ENCODE data around the gene C4orf54.
A peak's percentile ranks its signal among the peaks of the same experiment; 100 is the strongest.

The C4orf54 gene

DNA sequence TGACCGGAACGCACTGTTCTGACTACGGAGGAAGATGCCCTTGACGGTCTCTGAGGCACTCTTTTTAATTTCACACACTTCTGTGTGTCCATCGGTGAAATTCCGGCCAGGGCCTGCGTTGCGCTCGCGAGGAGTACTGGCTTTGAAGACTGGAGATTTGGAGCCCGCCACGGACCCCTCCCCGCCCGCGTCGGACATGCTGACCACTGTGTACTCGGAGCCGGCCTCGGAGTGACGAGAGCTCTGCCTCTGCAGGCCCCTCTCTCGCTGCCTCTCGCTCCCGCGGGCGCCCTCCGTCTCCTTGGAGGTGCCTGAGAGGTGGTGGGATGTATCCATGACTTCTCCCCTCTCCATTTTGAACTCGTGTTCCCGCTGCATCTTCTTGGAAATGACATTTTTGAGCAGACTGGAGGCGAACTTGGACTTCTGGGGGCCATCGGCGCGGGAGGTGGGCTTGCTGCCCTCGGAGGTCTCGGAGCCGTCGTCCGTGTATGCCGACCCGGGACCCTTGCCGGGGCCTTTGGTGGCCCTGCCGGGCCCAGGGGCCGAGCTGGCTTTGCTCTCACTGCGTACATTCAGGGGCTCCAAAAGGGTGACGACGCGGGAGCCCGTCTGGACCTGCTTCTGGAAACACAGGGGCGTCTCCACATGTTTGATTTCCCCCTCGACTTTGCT lies 5.7 kb downstream of the C4orf54 start:
- no peak for DNase-seq

DNA sequence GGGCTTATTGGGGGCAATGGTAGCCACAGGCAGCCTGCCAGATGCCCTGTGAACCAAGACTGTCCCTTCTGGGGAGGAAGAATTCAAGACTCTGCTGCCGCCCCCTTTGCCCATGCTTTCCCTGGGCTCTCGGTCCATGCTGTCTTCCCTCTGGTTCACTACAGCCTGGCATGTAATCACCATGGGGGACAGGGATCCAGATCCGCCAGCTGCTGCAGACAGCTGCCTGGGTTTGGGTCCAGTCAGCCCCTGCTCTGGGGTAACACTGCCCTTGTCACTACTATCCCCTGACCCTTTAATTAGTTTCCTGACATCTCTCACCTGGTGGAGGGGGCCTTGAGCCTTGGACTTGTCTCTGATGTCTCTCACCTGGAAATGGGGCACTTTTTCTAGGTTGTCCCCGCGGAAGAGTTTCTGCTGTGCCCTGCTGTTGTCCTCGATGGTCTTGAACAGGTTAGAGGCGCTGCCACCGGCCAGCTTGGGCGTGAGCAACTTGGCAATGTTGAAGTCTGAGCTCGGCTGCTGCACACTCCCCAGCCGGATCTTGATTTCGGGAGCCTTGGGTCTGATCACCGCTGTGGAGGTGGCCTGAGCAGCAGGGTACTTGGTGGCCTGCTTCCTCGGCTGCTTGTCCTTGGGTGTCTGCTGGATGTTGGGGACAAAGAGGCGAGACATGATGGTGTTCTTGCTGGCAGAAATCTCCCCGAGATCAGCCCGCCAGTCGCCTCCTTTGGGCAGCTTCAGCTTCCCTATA lies 6.4 kb downstream of the C4orf54 start:
- DNase-seq = no peak

DNA sequence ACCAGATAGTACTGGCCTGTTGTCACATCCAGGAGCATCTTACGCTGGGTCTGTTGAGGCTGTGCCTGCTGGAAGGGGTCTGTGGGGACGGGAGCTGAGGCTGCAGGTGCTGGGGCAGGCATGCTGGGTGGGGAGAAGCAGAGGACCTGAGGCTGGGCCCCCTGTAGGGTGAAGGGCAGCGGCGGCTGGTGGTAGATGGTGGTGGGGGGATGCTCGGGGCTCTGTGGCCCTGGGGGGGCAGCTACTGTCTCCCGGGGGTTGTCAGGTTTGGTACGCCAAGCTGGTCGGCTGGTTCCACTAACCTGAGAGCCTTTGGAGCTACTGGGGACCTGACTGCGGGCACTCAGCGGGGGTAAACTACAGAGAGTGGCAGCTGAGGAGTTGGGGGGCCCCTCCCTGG lies 7.8 kb downstream of the C4orf54 start:
- DNase-seq = no peak

DNA sequence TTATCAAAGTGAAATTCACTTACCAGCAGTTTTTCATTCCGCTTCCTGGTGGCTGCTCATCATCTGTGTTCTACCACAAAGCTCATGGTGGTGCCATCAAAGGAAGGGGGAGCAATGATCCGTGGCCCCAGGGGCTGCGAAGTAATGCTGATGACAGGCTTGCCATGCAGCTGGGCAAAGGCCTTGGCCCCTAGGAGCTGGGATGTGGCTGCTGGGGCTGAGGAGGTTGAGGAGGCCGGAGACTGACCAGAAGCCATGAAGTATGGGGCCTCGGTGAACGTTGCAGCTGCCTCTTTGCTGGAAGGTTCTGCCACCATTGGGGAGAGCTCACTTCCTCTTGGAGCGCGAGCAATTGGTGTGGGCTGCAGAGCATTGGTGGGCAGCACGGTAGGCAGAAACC lies 8.4 kb downstream of the C4orf54 start:
- DNase-seq = no peak

DNA sequence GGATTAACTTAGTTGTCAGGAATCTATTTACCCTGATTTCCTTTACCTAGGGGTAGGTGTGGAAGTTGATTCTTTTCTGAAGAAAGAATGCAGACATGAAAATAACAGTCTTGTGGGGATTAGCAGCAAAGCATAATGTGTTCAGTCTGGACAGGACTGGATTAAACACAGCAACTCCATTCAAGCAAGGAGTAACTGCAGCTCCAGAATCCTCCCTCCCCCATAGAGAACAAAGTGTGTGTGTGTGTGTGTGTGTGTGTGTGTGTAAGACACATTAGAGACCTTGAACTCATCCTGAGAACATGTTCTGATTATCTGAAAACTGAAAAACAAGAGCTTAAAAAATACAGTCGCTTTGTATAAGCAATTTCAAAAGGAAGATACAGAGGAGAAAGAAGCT lies 9.3 kb downstream of the C4orf54 start:
- no peak for DNase-seq

DNA sequence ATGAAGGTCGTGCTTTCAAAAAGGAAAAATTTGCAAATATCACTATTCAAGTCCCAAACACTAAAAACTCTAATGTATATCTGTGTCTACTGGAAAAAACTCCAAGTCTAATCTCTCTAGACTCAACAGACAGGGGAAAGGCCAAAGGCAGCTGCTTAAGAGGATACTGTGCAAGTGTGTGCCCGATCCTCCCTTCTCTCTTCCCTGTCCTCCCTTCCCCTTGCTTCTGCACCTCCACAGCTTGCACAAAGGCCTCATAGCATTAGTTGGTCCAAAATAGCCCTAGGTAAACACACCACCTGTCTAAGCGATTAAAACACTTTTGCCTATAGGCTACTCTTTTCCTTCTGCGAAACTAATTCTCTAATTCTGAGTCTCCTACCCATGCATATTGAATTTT lies 10.6 kb downstream of the C4orf54 start:
- DNase-seq = no peak

DNA sequence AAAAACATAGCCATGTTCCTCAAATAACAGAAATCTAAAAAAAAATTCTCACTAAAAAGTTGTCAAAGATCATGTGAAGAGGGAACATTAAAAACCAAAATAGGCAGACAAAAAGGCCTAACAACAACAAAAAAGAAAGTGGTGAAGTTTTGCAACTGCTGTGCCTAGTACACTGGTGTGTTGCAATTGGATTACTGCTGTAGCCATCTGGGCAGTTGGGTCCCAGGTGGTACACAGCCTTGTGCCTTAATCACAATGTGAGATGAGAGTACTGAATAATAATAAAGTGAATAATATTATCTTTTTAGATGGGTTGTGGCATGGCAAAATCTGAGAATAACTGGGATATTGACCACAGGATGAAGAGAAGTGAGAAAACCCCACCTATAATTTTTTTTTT lies 12.0 kb downstream of the C4orf54 start:
- DNase-seq = no peak

DNA sequence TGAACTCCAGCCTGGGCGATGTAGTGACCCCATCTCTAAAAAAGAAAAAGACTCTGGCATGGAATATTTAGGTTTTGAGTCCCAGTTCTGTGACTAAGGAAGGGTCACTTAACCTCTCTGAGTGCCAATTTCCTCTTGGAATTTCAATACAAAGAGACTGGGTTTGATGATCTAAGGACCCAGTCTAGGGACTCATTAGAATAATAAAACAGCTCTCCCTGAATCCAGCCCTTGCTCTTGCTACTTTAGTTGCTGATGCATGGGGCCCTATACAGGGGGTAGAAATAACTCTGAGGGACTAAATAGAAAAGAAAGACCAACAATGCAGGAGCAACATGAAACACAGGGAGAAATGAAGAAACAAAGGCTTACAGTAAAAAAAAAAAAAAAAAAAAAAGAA lies 12.6 kb downstream of the C4orf54 start:
- DNase-seq = no peak

DNA sequence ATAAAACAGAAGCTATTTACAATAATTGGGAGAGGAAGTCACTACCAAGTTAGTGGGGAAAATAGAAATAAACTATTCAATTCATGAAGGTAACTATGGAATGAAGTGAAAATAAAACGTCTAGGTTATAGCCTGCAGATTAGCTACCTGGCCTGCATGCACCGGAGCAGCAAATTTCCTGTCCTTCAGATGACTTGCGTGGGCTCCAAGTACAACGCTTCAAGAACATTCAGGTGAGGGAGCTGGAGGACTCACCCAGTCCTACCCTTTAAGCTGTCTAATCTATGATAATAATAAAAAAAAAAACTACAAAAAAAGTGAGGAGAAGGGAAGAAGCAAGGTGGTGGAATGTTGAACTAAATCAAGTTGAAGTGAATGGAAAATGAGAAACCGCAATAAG lies 13.2 kb downstream of the C4orf54 start:
- no peak for DNase-seq

DNA sequence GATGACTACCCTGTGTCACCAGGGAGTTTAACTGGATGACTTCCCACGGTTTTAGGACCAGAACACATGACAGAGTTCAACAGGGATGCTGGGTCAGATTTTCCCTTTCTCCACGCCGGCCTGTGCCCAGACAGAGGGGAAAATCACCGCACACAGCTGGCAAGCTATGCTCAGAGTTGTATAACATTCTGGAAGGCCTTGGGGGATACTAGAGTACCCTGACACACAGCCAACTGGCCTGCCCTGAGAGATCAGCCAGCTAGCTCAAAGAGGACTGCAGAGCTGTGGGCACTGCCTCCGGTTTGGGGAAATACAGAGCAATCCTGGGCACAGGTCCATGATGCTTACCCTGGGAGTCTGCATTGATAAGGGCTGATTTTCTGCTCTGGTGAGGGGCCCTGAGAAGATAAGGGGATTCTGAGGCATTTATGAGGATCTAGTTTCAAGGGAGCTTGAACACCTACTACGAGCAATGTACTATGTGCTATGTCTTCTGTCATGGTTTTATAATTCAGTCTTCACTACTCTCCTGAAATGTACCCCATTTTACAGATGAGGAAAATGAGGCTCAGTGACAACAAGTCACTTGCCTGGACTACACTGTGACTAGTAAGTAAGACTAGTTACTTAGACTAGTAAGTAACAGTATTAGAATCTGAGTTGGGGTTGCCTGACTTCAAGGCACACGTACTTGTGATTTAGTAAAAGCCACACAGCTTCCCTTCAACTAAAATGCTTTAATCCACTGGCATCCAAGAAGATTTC lies 14.7 kb downstream of the C4orf54 start:
- no peak for DNase-seq

DNA sequence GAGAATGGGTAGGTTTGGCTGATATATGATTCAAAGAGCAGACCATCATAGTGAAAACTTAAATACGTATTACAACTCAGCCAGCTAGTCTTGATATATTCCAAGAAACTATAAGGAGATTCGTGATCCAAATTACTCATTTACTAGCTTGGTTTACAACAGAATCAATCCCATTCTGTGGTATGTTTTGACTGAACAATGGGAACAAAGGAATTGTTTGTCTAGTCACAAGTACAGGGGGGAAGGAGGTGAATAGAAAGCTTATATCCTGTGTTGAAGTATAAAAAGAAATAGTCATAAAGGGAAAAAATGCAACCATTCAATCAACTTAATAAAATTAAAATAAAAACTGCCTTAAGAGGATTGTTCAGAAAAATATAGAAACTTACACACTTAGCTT lies 17.0 kb downstream of the C4orf54 start:
- DNase-seq = no peak

DNA sequence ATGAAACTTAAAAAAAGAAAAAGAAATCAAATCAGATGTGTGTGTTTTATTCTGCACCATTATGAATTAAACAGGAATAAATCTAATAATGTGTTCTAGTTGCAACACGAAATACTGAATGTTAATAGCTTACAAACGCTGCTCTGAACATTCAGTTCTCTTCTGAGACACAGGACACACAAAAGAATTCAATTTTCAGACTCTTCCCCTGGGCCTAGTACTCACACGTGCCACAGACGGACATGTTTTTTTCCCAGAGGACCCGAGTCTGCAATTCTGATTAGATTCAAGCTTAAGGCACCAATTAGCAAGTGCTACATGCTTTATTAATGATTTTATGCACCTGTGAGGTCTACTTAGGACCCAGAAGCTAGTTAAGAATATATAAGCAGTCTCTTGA lies 20.5 kb downstream of the C4orf54 start:
- DNase-seq = no peak

DNA sequence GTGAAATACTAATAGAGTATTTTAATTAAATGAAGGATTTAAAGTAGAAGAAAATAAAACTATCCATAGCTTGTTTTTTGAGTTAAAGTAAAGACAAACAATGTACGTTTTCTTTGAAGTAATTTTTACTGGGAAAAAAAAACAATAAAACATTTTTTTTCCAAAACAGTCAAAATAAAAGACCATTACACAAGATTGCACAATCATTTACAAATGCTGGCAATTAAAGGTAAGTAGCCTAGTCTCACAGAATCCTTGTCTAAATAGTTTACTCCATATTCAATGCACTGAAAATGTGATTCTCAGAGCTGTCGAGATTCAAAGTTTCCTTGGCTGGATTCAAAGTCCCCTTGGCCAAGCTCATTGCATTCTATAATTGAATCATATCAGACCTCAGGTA lies 21.2 kb downstream of the C4orf54 start:
- DNase-seq = no peak

DNA sequence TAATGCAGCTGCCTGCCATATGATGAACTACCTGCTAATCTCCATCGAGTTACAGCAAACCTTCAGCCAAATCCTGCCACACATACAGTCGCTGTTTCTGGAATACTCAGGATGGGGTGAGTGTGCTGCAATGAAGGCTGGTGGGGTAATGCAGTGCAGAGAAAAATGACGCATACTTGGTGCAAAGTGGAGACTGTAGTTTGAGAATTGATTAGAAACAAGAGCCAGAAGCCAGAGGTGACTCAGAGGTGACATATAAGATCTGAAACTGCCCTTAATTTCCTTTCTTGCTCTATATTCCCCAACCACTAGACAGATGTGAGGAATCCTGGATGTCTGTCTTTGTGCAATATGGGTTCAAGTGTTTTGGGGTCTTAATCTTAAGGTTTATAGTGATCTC lies 22.0 kb downstream of the C4orf54 start:
- no peak for DNase-seq

DNA sequence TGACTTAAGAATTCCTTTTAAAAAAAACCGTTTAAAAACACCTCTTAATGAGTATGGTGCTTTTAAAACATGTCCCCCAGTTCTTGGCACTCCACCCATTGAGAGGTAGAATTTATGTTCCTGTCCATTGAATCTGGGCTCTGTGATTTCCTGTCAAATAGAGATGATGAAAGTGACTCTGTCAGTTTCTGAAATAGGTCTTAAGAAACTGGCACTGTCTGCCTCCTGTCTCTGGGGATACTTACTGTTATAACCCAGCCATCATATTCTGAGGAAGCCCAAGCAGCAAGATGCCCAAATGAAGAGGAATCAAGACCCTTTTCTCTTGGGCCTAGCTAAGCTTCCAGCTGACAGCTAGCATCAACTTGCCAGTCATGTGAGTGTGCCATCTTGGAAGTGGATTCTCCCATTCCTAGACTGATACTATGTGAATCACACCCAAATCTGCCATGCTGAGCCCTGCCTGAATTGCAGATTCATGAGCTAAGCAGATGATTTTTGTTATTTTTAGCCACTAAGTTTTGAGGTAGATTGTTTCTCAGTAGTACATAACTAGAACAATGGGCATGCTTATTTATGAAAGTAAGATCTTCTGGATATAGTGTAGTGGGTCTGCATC lies 22.8 kb downstream of the C4orf54 start:
- no peak for DNase-seq

DNA sequence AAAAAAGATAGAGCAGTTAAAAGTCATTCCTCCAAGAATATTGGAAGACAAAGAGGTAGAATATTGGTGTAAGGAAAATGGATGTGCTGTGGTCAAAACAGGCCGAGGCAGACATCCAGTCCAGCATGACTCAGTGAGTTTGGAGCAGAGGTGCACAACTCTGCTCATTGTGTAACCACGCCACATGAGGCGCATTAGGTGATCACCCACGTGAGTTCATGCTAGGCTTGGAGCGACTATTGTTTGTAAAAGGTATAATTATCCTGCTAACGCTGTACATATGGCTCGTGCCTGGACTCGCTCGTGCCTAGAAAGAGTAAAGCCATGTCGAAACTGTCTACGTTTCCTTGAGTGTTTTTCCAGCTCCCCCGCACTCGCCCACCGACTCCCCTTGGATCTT lies 23.9 kb downstream of the C4orf54 start:
- DNase-seq = no peak

DNA sequence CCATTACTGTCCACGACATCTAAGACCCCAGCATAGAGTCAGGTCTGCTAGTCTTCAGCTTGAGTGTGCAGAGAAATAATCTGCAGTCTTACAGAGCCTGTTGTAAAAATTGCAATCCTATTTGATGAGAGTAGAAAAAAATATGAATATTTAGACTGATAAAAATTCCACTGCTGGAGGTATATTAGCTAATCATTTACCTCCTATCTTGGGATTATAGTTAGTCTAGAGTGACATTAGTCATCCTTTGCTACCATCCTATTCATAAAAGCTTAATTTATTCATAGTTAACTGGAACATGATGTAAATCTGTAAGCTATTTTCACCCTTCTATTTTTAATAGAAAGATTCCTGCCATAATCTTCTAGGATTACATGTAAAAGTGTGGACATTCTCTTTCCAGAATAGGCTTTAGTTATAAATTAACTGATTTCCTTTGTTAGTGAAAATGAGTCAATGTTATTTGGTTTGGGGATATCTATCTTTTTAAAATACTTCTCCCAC lies 26.7 kb downstream of the C4orf54 start:
- no peak for DNase-seq

DNA sequence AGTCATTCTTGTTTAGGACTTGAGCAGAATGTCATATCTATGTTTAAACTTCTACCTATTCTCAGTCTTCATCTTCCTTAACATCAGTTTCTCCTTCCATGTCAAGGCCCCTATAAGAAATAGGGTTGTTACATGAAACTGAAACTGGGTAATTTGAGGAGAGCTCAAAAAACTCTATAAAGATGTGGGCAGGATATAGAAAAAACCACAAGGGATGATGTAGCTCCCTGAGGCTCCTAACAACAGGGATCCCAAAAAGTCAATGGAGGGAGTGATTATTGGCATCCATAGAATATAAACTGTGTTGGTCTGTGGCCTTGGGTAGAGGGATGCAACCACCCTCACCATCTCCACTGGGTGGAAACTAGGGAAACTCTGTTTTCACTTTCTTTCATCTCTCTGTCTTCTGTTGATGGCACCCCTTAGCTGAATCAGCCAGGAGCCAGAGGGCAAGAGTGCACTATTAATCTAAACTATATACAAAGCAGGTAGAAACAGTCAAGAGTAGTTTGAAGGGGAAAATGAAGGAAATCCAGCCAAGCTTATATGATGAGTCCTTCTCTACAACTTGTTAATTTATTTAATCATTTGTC lies 27.6 kb downstream of the C4orf54 start:
- no peak for DNase-seq

DNA sequence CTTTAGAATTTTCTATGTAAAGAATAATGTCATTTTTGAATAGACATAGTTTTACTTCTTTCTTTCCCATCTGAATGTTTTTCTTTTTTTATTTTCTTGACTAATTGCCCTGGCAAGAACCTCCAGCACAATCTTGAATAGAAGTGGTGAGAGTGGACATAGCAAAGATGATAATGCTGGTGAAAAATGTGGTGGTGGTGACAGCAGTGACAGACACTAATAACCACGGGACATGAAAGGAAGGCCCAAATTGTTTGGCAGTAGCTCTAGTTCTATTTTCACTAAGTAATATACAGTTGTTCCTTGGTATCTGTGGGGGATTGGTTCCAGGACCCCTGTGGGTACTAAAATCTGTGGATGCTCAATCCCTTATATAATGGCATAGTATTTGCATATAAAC lies 29.6 kb downstream of the C4orf54 start:
- DNase-seq = no peak

DNA sequence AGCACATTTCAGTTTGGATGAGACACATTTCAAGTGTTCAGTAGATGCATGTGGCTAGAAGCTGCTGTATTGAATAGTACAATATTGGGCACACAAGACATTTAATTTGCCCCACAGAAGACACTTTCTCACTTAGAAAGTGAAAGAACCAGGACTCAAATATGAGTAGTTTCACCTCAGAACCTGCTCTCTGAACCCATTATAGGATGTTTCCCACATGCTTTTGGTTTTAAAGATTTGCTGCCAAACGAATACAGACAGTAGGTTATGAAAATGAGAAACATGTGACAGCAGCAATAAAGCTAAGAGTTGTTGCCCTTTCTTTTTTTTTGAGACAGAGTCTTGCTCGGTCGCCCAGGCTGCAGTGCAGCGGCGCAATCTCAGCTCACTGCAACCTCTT lies 32.3 kb downstream of the C4orf54 start:
- DNase-seq = no peak

DNA sequence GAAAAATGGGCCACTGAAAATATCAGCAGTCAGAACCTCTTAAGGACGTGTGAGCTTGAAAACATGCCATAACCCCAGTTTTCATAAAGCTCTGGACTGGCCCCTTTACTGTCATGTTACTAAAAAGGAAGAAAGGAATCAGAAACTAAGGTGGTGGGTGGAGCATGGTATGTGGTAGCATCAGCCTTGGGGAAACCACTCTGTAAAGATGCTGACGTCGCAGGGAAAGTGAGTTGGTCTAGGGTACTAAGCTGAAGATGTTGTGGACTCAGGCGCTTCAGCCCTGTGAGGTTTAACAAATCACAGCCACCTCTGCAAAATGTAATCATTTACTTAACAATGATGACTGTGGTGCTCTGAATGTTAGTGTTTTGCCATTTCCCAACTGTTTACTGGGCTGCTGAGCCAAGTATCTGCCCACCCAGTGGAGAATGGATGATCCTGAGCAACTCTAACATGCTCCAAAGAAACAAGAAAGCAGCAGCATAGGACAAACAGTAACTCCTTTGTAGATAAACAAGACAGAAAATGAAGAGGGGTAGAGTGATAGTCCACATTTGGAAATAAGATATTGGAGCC lies 33.4 kb downstream of the C4orf54 start:
- peak; percentile 15 for DNase-seq

DNA sequence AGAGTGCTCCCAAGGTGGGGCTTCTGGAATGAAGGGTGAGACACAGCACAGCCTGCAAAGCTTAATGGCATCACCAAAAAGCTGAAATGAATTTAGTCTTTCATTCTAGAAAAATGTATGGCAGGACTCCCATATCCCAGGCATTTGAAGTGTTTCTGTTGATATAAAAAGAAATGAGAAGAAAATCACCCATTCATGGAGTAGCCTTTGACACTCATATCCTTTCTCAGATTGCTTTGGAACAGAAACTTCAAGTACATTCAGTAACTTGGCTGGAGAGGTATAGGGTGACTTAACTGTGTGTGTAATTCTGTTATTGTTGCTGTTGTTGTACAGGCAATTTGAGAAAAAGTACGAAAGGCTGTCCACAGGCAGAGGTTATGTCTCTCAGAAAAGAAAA lies 35.3 kb downstream of the C4orf54 start:
- DNase-seq = no peak

DNA sequence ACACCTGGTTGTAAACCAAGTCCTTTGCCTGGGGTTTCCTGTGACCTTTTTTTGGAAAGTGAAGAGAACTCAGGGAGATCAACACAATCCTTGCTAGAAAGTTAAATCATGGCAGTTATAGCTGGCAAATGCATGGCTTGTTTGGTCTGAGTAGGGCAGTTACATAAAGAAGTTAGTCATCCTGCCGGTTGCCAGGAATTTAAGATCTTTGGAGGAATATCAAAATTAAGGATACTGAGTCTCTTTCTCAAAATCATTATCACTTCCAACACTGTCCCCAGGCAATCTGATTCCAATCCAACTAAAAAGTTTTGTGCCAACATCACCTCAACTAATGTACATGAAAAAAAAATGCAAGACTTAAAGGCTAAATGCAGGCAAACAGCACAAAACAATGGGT lies 40.3 kb downstream of the C4orf54 start:
- DNase-seq = no peak

Measured in stimulated activated CD4-positive, alpha-beta T cell treated with anti-CD3 and anti-CD28 coated beads, Interleukin-1b, Interleukin-23, amount 100 ng/mL, for 48 hours (primary cell).